ENCODE results near the gene MAGI2. TPM values are rescaled to one million over a fixed set of nuclear protein-coding genes. Genes with fewer than 3 reads are reported as not detected.
"Not testable (repeated sequence)": the region's sequence is repeated elsewhere in the genome, so short reads cannot be mapped to it uniquely, and the experiment has no call there.

The MAGI2 gene
- total RNA-seq, 2 experiments from 2014 or later, result 0.08 to 0.13 TPM

DNA sequence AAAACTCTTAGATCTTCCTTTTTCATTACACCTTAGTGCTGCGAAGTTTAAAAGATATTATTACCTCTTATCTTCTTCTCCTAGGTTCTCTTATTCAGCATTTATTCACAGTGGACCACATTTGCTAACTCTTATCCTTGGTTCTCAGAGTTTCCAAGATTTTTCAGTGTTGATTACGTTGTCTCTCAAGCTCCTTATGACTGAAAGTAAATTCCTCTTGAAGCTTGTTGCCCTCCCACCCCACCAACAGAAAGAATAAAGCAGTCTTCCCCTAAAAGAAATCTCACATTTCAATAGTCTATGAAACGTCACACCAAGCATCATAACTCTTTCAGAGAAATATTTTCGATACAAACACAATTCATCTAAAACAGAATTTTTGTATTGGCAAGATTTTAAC is 362.5 kb downstream of the MAGI2 start:
- Mint-ChIP-seq H3K27ac (no peak overlapping the region), H3K4me1 (no peaks in the 10 kb centered on the region), H3K4me3 (no peak overlapping the region), H3K27me3 (no peaks in the 10 kb centered on the region), H3K36me3 (ENCODE audit: low read depth) (no peaks in the 10 kb centered on the region), H3K9me3 (peaks cover 2% of the 10 kb centered on the region)
- CTCF ChIA-PET, result no interaction called here
- DNase-seq, result no peak
- POLR2A ChIA-PET, result no interaction called here

GRCh38 chr7:79090543-79090942 is 362.9 kb downstream of the MAGI2 start:
- H3K4me1 Mint-ChIP-seq, result no peaks in the 10 kb centered on the region
- no peak for DNase-seq
- no peak overlapping the region for H3K27ac Mint-ChIP-seq
- peaks cover 2% of the 10 kb centered on the region for H3K9me3 Mint-ChIP-seq
- ChIA-PET POLR2A (no interaction called here), CTCF (no interaction called here)
- no peaks in the 10 kb centered on the region for H3K27me3 Mint-ChIP-seq
- H3K4me3 Mint-ChIP-seq, result no peak overlapping the region
- H3K36me3 Mint-ChIP-seq (ENCODE audit: low read depth), result no peaks in the 10 kb centered on the region

- ChIA-PET CTCF (no interaction called here), POLR2A (no interaction called here)
- no peak overlapping the region for H3K27ac Mint-ChIP-seq
- no peaks in the 10 kb centered on the region for H3K36me3 Mint-ChIP-seq (ENCODE audit: low read depth)
- DNase-seq, result no peak
- H3K27me3 Mint-ChIP-seq, result no peaks in the 10 kb centered on the region
- no peak overlapping the region for H3K4me3 Mint-ChIP-seq
- no peaks in the 10 kb centered on the region for H3K4me1 Mint-ChIP-seq
- peaks cover 2% of the 10 kb centered on the region for H3K9me3 Mint-ChIP-seq
These were observed 369.0 kb downstream of the MAGI2 start for GRCh38 chr7:79084423-79084822.

- H3K27me3 Mint-ChIP-seq, result no peaks in the 10 kb centered on the region
- H3K9me3 Mint-ChIP-seq, result peaks cover 2% of the 10 kb centered on the region
- no peaks in the 10 kb centered on the region for H3K4me1 Mint-ChIP-seq
- ChIA-PET CTCF (no interaction called here), POLR2A (no interaction called here)
- no peak overlapping the region for H3K4me3 Mint-ChIP-seq
- H3K36me3 Mint-ChIP-seq (ENCODE audit: low read depth), result no peaks in the 10 kb centered on the region
- no peak for DNase-seq
- no peak overlapping the region for H3K27ac Mint-ChIP-seq
These were observed 373.4 kb downstream of the MAGI2 start for GRCh38 chr7:79079919-79080554.

DNA sequence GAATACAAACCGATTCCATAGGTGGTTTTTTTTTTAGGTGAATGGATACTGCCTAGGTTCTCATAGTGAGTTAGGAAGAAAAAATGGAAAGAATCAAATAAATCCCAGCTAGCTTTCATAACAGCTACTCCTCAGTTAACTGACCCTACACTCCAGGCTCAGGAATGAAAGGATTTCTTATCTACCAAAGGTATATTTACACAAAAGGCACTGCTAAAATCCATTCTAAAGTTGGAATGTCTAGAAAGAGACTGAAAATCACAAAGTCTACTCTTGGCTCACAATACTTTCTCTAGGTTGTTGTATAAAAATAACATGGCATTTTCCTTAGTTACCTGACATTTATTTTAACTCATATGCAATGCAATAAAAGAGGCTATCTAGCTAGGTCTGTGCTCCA is 375.2 kb downstream of the MAGI2 start:
- Mint-ChIP-seq H3K9me3 (peaks cover 2% of the 10 kb centered on the region), H3K4me3 (no peak overlapping the region), H3K27me3 (no peaks in the 10 kb centered on the region), H3K4me1 (no peaks in the 10 kb centered on the region), H3K36me3 (ENCODE audit: low read depth) (no peaks in the 10 kb centered on the region), H3K27ac (no peak overlapping the region)
- no peak for DNase-seq
- CTCF ChIA-PET, result no interaction called here
- POLR2A ChIA-PET, result no interaction called here

GRCh38 chr7:79071187-79071586 is 382.3 kb downstream of the MAGI2 start:
- H3K27ac Mint-ChIP-seq, H3K4me3 Mint-ChIP-seq, H3K27me3 Mint-ChIP-seq: not testable (repeated sequence)

GRCh38 chr7:79064187-79064823 is 389.2 kb downstream of the MAGI2 start:
- Mint-ChIP-seq H3K27ac (no peak overlapping the region), H3K4me1 (no peaks in the 10 kb centered on the region), H3K36me3 (ENCODE audit: low read depth) (no peaks in the 10 kb centered on the region), H3K27me3 (no peaks in the 10 kb centered on the region), H3K4me3 (no peak overlapping the region), H3K9me3 (peaks cover 8% of the 10 kb centered on the region)
- POLR2A ChIA-PET, result no interaction called here
- CTCF ChIA-PET, result no interaction called here
- no peak for DNase-seq

More at GRCh38 chr7:79071187-79071586, 382.3 kb downstream of the MAGI2 start:
- DNase-seq; CTCF ChIA-PET; POLR2A ChIA-PET; H3K36me3 Mint-ChIP-seq (ENCODE audit: low read depth); H3K9me3 Mint-ChIP-seq; H3K4me1 Mint-ChIP-seq: not testable (repeated sequence)

DNA sequence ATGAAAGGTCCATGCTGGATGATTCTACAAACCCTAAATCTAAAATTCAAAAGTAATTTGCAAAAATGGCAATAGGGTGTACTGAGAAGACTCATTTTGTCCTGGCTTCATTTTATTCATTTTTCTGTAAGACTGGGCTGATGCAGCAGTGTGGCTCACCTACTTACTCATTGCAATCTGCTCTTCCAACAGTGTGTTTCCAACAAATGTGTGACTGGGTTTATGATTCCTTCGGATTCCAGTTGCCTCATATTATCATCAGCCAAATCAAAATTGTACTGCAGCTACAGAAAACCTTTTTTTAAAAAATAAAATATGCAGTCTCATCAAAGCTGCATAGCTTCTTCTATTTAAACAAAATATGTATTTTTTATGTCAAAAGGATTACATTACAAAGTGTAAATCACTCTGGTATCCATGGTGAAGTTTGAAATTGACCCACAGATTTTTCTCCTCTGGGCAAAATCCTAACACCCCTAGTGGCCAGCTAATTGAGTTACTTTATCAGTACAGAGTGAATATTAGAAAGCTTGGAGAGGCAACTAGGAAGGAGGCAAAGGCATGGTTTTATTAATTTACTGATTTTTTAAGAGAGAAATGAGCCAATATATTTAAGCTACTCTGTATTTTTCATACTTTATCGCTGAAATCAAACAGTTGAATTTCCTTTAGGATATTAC is 390.3 kb downstream of the MAGI2 start:
- no peak for DNase-seq
- no peaks in the 10 kb centered on the region for H3K36me3 Mint-ChIP-seq (ENCODE audit: low read depth)
- H3K27ac Mint-ChIP-seq, result no peak overlapping the region
- ChIA-PET CTCF (no interaction called here), POLR2A (no interaction called here)
- H3K4me1 Mint-ChIP-seq, result no peaks in the 10 kb centered on the region
- no peaks in the 10 kb centered on the region for H3K27me3 Mint-ChIP-seq
- H3K9me3 Mint-ChIP-seq, result peaks cover 8% of the 10 kb centered on the region
- H3K4me3 Mint-ChIP-seq, result no peak overlapping the region

- ChIA-PET POLR2A (no interaction called here), CTCF (no interaction called here)
- no peaks in the 10 kb centered on the region for H3K27me3 Mint-ChIP-seq
- H3K36me3 Mint-ChIP-seq (ENCODE audit: low read depth), result no peaks in the 10 kb centered on the region
- H3K27ac Mint-ChIP-seq, result no peak overlapping the region
- no peak overlapping the region for H3K4me3 Mint-ChIP-seq
- no peaks in the 10 kb centered on the region for H3K4me1 Mint-ChIP-seq
- peaks cover 3% of the 10 kb centered on the region for H3K9me3 Mint-ChIP-seq
- no peak for DNase-seq
These were observed 393.0 kb downstream of the MAGI2 start for GRCh38 chr7:79060498-79060897.

- POLR2A ChIA-PET, result interaction anchor here (0.7 kb wide), 1 partner anchor 192 kb away, joined by 4 read pairs; no protein-coding TSS in a partner anchor
- Mint-ChIP-seq H3K27ac (no peak overlapping the region), H3K9me3 (peaks cover 7% of the 10 kb centered on the region), H3K4me1 (no peaks in the 10 kb centered on the region), H3K27me3 (no peaks in the 10 kb centered on the region), H3K4me3 (no peak overlapping the region), H3K36me3 (ENCODE audit: low read depth) (no peaks in the 10 kb centered on the region)
- no peak for DNase-seq
- CTCF ChIA-PET, result no interaction called here
These were observed 397.6 kb downstream of the MAGI2 start for GRCh38 chr7:79055722-79056415.

GRCh38 chr7:79051915-79052314 is 401.6 kb downstream of the MAGI2 start:
- no peak for DNase-seq
- no peaks in the 10 kb centered on the region for H3K27me3 Mint-ChIP-seq
- peaks cover 7% of the 10 kb centered on the region for H3K9me3 Mint-ChIP-seq
- ChIA-PET POLR2A (no interaction called here), CTCF (no interaction called here)
- H3K36me3 Mint-ChIP-seq (ENCODE audit: low read depth), result no peaks in the 10 kb centered on the region
- no peak overlapping the region for H3K4me3 Mint-ChIP-seq
- H3K27ac Mint-ChIP-seq, result no peak overlapping the region
- H3K4me1 Mint-ChIP-seq, result no peaks in the 10 kb centered on the region

GRCh38 chr7:79050603-79051002 is 402.9 kb downstream of the MAGI2 start:
- ChIA-PET CTCF (no interaction called here), POLR2A (no interaction called here)
- Mint-ChIP-seq H3K4me3 (no peak overlapping the region), H3K4me1 (no peaks in the 10 kb centered on the region), H3K27me3 (no peaks in the 10 kb centered on the region), H3K9me3 (peaks cover 7% of the 10 kb centered on the region), H3K27ac (no peak overlapping the region), H3K36me3 (ENCODE audit: low read depth) (no peaks in the 10 kb centered on the region)
- DNase-seq, result no peak

DNA sequence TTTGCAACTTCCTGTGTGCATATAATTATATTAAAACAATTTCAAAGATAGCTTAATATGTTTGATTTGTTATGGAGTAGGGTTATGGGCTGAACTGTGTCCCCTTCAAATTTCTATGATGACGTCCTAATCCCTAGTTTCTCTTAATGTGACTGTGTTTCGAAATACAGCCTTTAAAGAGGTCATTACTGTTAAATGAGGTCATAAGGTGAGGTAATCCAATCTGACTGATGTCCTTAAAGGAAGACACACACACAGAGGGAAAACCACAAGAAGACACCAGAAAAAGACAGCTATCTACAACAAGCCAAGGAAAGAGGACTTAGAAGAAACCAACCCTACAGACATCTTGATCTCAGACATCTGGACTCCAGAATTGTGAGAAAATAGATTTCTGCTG is 407.4 kb downstream of the MAGI2 start:
- ChIA-PET POLR2A (no interaction called here), CTCF (no interaction called here)
- Mint-ChIP-seq H3K27me3 (no peaks in the 10 kb centered on the region), H3K4me1 (no peaks in the 10 kb centered on the region), H3K4me3 (no peak overlapping the region), H3K9me3 (peaks cover 6% of the 10 kb centered on the region), H3K36me3 (ENCODE audit: low read depth) (no peaks in the 10 kb centered on the region), H3K27ac (no peak overlapping the region)
- no peak for DNase-seq

All from activated CD4-positive, alpha-beta memory T cell treated with anti-CD3 and anti-CD28 coated beads, Interleukin-2, amount 10 ng/mL, durations not matched to agents 7 days and 5 days (primary cell).